ENCODE data around the gene HBP1. TPM values are rescaled to one million over a fixed set of nuclear protein-coding genes. Genes with fewer than 3 reads are reported as not detected.

The HBP1 gene
- polyA plus RNA-seq, 4 donors = 25.1 to 82.6 (median 36.7) TPM

DNA sequence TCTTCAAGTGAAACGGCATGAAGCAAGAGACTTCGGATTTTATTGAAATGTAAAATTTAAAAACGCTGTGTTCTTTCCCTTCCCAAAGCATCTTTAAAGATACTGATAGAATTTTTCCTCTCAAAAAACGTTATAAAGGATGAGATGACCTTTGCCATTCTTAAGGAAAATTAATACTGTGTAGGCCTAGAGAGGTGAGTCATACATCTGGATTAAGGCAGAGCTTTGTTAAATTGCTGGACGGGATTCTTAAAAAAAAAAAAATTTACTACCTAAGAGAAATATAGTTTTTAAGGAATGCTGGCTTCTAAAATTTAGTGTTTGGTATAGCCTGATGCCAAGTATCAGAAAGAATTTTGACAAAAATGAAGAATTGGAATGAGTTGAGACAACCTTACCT is 6.3 kb upstream of the HBP1 start:
- 59 to 73% (median 63%) methylated on average over 5 of the region's 5 CpGs for WGBS, 3 donors
- Histone ChIP-seq H3K4me1 (ENCODE audit: control insufficient read depth in 3 of 3, insufficient read depth in 2 of 3, low read depth in 1 of 3, low read length in 2 of 3) (peaks cover 0 to 3% (median 0%) of the 10 kb centered on the region in 3 donors), H3K27ac (ENCODE audit: low read depth in 1 of 3, low read length in 2 of 3) (no peak overlapping the region), H3K27me3 (ENCODE audit: control insufficient read depth in 3 of 3, insufficient read depth in 3 of 3, low read length in 3 of 3) (no peaks in the 10 kb centered on the region), H3K36me3 (ENCODE audit: control insufficient read depth in 3 of 3, insufficient read depth in 2 of 3, low read depth in 1 of 3, low read length in 3 of 3) (no peaks in the 10 kb centered on the region), H3K9me3 (ENCODE audit: control insufficient read depth in 2 of 2, insufficient read depth in 1 of 2, low read depth in 1 of 2, low read length in 1 of 2) (no peaks in the 10 kb centered on the region), H3K4me3 (ENCODE audit: low read depth in 1 of 3, low read length in 3 of 3) (no peak overlapping the region)
- FAIRE-seq = no peak
- DNase-seq = no peak

DNA sequence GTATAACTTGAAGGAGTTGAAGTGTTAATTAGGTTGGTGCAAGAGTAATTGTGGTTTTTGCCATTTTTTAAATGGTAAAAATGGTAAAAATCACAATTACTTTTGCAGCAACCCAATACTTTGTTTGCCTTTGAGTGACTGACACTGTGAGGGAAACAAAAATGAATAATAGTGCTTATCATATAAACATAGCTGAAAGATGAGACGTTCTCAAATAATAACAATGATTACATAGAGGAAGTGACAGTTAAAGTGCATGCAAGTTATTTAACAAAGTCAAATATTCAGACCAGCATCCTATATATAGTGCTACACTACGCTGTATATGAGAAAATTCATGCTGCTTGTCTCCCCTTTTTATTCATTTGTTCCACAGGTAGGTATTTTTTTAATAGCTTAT is 4.7 kb upstream of the HBP1 start:
- 42 to 58% (median 53%) methylated on average over 2 of the region's 2 CpGs for WGBS, 3 donors
- Histone ChIP-seq H3K4me3 (ENCODE audit: low read depth in 1 of 3, low read length in 3 of 3) (no peak overlapping the region), H3K36me3 (ENCODE audit: control insufficient read depth in 3 of 3, insufficient read depth in 2 of 3, low read depth in 1 of 3, low read length in 3 of 3) (no peaks in the 10 kb centered on the region), H3K27me3 (ENCODE audit: control insufficient read depth in 3 of 3, insufficient read depth in 3 of 3, low read length in 3 of 3) (no peaks in the 10 kb centered on the region), H3K27ac (ENCODE audit: low read depth in 1 of 3, low read length in 2 of 3) (no peak overlapping the region), H3K4me1 (ENCODE audit: control insufficient read depth in 3 of 3, insufficient read depth in 2 of 3, low read depth in 1 of 3, low read length in 2 of 3) (peaks cover 0 to 3% (median 0%) of the 10 kb centered on the region in 3 donors), H3K9me3 (ENCODE audit: control insufficient read depth in 2 of 2, insufficient read depth in 1 of 2, low read depth in 1 of 2, low read length in 1 of 2) (no peaks in the 10 kb centered on the region)
- FAIRE-seq = no peak
- DNase-seq = no peak

DNA sequence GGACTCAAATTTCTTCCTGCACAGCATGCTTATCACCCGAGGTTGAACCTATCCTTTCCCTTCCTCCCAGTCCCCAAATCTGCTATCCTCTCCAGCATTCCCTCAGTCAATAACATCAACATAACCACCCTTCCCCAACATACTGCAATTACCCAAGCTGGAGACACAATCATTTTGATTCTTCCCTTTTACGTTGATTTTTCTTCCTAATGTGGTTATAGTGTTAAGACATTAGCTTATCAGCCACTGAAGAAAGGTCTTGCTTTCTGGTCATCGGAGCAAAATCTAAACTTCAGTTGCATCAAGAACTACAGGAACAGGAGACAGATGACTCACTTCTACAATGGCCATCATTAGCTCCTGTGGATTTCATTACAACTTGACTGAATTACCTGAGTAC is 3.5 kb upstream of the HBP1 start:
- WGBS, 3 donors = 34 to 63% (median 41%) methylated on average over 3 of the region's 3 CpGs
- Histone ChIP-seq H3K9me3 (ENCODE audit: control insufficient read depth in 2 of 2, insufficient read depth in 1 of 2, low read depth in 1 of 2, low read length in 1 of 2) (no peaks in the 10 kb centered on the region), H3K27me3 (ENCODE audit: control insufficient read depth in 3 of 3, insufficient read depth in 3 of 3, low read length in 3 of 3) (no peaks in the 10 kb centered on the region), H3K36me3 (ENCODE audit: control insufficient read depth in 3 of 3, insufficient read depth in 2 of 3, low read depth in 1 of 3, low read length in 3 of 3) (no peaks in the 10 kb centered on the region), H3K4me3 (ENCODE audit: low read depth in 1 of 3, low read length in 3 of 3) (no peak overlapping the region), H3K4me1 (ENCODE audit: control insufficient read depth in 3 of 3, insufficient read depth in 2 of 3, low read depth in 1 of 3, low read length in 2 of 3) (peaks cover 0 to 3% (median 0%) of the 10 kb centered on the region in 3 donors), H3K27ac (ENCODE audit: low read depth in 1 of 3, low read length in 2 of 3) (no peak overlapping the region)
- FAIRE-seq = no peak
- peak; percentile 42 to 60 for DNase-seq

DNA sequence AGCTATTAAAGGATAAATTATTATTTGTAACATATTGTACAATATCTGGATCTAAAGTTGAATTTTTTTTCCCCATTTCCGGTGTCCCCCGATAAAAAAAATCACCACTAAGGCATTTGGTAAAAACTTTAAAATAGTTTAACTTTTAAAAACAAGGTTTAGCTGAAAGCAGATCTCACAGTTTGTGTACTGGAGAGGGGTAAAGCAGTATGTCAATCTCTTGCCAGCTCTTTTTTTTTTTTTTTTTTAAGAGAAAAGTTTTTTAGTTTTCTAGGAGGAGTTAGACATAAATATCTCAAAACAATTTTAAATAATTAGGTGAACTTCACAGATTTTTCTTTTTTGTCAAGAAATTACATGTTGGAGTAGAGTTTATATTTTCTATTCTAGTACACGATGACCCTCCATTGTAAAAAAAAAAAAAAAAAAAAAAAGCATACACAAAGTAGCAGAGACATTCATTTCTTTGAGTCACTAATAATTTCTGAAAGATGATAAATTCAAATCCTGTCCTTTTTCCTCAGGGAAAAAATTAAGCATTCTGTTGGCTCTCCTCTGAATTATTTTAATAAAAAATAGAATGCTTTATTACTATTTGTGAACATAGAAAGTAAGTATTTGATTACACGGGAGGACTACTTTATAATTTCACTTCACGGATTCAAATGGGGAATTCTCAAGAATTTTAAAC is 1.9 kb upstream of the HBP1 start:
- Histone ChIP-seq H3K4me1 (ENCODE audit: control insufficient read depth in 3 of 3, insufficient read depth in 2 of 3, low read depth in 1 of 3, low read length in 2 of 3) (peaks cover 0 to 3% (median 0%) of the 10 kb centered on the region in 3 donors), H3K4me3 (ENCODE audit: low read depth in 1 of 3, low read length in 3 of 3) (peak overlapping the region in 1 of 3 donors; percentile 55), H3K36me3 (ENCODE audit: control insufficient read depth in 3 of 3, insufficient read depth in 2 of 3, low read depth in 1 of 3, low read length in 3 of 3) (peaks cover 0 to 6% (median 0%) of the 10 kb centered on the region in 3 donors), H3K27ac (ENCODE audit: low read depth in 1 of 3, low read length in 2 of 3) (peak overlapping the region in 2 of 3 donors; percentile 20 to 97), H3K27me3 (ENCODE audit: control insufficient read depth in 3 of 3, insufficient read depth in 3 of 3, low read length in 3 of 3) (no peaks in the 10 kb centered on the region), H3K9me3 (ENCODE audit: control insufficient read depth in 2 of 2, insufficient read depth in 1 of 2, low read depth in 1 of 2, low read length in 1 of 2) (no peaks in the 10 kb centered on the region)
- no peak for FAIRE-seq
- 34 to 36% (median 36%) methylated on average over 5 of the region's 5 CpGs for WGBS, 3 donors
- DNase-seq = peak in 1 of 2 donors; percentile 27

DNA sequence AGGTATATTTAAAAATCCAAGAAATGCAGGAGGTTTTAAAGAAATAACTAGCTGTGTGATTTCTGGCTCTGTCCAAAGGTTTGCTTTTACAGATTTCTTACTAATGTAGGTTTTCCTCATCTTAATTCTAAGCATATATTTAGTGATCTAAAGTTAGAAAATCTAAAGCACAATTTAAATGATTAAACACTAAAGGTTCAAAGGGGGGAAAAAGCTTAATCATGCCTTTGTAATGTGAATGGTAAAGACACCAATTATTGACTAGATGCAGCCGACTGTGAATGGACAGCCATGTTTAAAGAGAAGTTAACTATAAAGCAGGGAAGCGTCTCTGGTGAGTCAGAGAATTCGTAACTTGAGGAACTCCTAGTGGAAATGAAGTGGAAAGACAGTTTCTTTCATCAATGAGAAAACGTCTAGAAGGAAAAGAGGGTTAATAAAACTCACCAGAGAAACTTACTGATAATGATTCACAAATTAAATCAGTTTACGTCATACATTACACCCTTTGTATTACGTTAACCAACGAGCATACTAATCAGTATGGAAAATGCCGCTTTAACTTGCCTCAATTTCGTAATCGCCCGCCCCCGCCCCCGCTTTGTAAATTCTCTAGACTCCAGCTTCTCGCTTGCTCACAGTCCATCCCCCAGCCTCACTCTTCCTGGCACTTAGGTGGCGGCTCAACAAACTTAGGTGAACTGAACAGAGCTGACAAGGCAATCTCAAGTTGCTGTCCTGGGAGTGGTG is 1.1 kb upstream of the HBP1 start:
- peak overlapping the region; percentile 13 to 55 (median 44) for H3K4me3 ChIP-seq (ENCODE audit: low read depth in 1 of 3, low read length in 3 of 3)
- H3K36me3 ChIP-seq (ENCODE audit: control insufficient read depth in 3 of 3, insufficient read depth in 2 of 3, low read depth in 1 of 3, low read length in 3 of 3) = peaks cover 0 to 6% (median 0%) of the 10 kb centered on the region in 3 donors
- peaks cover 0 to 3% (median 0%) of the 10 kb centered on the region in 3 donors for H3K4me1 ChIP-seq (ENCODE audit: control insufficient read depth in 3 of 3, insufficient read depth in 2 of 3, low read depth in 1 of 3, low read length in 2 of 3)
- no peak for FAIRE-seq
- DNase-seq = peak; percentile 79 to 82
- no peaks in the 10 kb centered on the region for H3K9me3 ChIP-seq (ENCODE audit: control insufficient read depth in 2 of 2, insufficient read depth in 1 of 2, low read depth in 1 of 2, low read length in 1 of 2)
- peak overlapping the region; percentile 90 to 97 (median 97) for H3K27ac ChIP-seq (ENCODE audit: low read depth in 1 of 3, low read length in 2 of 3)
- 0 to 1% (median 1%) methylated on average over 15 of the region's 15 CpGs for WGBS, 3 donors
- no peaks in the 10 kb centered on the region for H3K27me3 ChIP-seq (ENCODE audit: control insufficient read depth in 3 of 3, insufficient read depth in 3 of 3, low read length in 3 of 3)

DNA sequence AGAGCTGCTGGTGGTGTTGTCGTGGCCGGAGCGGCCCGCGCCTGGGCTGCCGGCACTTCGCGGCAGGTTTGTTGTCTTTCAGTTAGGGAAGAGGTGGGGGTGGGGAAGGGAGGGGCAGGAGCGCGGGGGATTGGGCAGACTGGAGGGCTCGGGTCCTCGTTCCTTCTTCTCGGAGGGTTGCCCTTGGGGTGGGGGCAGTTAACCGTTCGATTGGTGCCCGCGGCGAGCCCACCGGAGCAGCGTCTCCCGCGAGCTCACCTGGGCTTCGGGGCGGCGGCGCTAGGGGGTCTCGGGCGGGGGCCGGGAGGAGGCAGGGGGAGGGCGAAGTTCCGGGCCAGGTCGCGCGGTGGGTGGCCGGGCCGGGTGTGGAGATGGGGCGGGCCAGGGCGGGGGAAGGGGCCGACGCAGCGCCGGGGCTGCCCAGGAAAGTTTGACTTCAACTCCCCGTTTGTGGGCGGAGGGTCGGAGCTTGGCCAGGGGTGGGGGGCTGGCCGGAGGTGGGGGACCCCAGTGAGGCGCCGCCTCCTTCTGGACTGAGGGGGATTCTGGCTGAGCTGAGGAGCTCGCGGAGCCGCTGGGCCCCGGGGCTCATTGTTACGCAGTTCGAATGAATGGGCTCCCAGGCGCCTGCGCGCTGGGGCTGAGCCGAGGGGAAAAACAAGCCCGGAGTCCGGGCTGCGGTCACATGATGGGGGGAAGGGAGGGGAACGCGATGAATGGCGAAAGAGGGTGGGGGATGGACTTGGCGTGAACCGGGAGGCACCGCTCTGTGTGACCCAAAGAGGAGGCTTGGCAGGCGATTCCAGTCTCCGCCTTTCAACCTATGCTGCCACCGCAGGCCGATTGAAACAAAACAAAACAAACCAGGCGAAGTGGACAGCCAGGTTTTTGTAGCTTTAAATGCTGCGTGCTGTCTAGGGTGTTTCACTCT is 582 bp downstream of the HBP1 start:
- Histone ChIP-seq H3K9me3 (ENCODE audit: control insufficient read depth in 2 of 2, insufficient read depth in 1 of 2, low read depth in 1 of 2, low read length in 1 of 2) (no peaks in the 10 kb centered on the region), H3K36me3 (ENCODE audit: control insufficient read depth in 3 of 3, insufficient read depth in 2 of 3, low read depth in 1 of 3, low read length in 3 of 3) (peaks cover 0 to 6% (median 0%) of the 10 kb centered on the region in 3 donors), H3K4me3 (ENCODE audit: low read depth in 1 of 3, low read length in 3 of 3) (peak overlapping the region; percentile 69 to 100 (median 94)), H3K27ac (ENCODE audit: low read depth in 1 of 3, low read length in 2 of 3) (peak overlapping the region; percentile 82 to 100 (median 90)), H3K4me1 (ENCODE audit: control insufficient read depth in 3 of 3, insufficient read depth in 2 of 3, low read depth in 1 of 3, low read length in 2 of 3) (peaks cover 0 to 3% (median 0%) of the 10 kb centered on the region in 3 donors), H3K27me3 (ENCODE audit: control insufficient read depth in 3 of 3, insufficient read depth in 3 of 3, low read length in 3 of 3) (no peaks in the 10 kb centered on the region)
- DNase-seq = peak; percentile 97 to 98
- FAIRE-seq = no peak
- WGBS, 3 donors = 1% methylated on average over 50 to 73 of the region's 73 CpGs

DNA sequence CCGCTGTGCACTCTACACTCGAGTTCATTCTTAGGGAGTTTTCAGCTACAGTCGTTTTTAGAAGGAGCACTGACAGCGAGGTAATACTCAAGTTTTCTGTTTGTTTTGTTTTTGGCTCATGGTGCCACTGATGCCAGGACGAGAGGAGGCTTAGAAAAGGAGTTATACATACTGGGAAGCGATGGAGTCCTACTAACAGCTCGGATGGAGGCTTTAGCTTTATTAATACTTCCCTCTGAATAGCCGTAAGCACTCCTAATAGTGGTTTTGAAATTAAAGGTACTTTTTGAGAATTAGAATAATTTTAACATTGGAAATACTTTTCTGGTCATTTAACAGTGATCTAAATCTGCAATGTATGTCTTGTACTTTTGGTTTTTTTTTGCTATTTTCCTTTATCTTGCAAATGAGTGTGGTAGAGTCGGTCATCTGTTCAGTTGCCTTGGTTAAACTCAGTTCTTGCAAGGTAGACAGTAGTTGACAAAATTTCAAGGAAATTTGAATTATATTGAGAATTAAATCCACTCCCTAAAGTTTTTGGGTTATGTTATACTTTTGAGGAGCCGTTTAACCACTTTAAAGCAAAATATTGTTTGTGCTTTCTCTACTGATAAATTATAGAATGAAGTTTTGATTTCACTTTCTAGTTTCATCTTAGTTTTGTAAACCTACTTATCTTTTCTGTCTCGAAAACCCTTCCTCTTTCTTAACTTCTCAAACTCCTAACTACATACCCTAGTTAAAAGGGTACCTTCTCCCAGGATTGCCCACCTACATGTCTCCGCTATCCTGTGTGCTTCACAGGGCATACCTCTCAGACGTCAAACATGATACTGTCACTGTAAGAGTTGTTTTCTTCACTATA is 1.5 kb downstream of the HBP1 start:
- 6 to 9% (median 8%) methylated on average over 13 of the region's 13 CpGs for WGBS, 3 donors
- H3K27me3 ChIP-seq (ENCODE audit: control insufficient read depth in 3 of 3, insufficient read depth in 3 of 3, low read length in 3 of 3) = no peaks in the 10 kb centered on the region
- H3K4me1 ChIP-seq (ENCODE audit: control insufficient read depth in 3 of 3, insufficient read depth in 2 of 3, low read depth in 1 of 3, low read length in 2 of 3) = peaks cover 0 to 3% (median 0%) of the 10 kb centered on the region in 3 donors
- peaks cover 0 to 6% (median 0%) of the 10 kb centered on the region in 3 donors for H3K36me3 ChIP-seq (ENCODE audit: control insufficient read depth in 3 of 3, insufficient read depth in 2 of 3, low read depth in 1 of 3, low read length in 3 of 3)
- no peaks in the 10 kb centered on the region for H3K9me3 ChIP-seq (ENCODE audit: control insufficient read depth in 2 of 2, insufficient read depth in 1 of 2, low read depth in 1 of 2, low read length in 1 of 2)
- peak overlapping the region; percentile 69 to 100 (median 94) for H3K4me3 ChIP-seq (ENCODE audit: low read depth in 1 of 3, low read length in 3 of 3)
- H3K27ac ChIP-seq (ENCODE audit: low read depth in 1 of 3, low read length in 2 of 3) = peak overlapping the region; percentile 35 to 100 (median 90)
- no peak for FAIRE-seq
- DNase-seq = peak in 1 of 2 donors; percentile 32

Measured in small intestine (tissue), 7 donors.